Measurements from ENCODE around the gene TMEM183A.
"Not testable (repeated sequence)": the region's sequence is repeated elsewhere in the genome, so short reads cannot be mapped to it uniquely, and the experiment has no call there.

Gene TMEM183A

DNA sequence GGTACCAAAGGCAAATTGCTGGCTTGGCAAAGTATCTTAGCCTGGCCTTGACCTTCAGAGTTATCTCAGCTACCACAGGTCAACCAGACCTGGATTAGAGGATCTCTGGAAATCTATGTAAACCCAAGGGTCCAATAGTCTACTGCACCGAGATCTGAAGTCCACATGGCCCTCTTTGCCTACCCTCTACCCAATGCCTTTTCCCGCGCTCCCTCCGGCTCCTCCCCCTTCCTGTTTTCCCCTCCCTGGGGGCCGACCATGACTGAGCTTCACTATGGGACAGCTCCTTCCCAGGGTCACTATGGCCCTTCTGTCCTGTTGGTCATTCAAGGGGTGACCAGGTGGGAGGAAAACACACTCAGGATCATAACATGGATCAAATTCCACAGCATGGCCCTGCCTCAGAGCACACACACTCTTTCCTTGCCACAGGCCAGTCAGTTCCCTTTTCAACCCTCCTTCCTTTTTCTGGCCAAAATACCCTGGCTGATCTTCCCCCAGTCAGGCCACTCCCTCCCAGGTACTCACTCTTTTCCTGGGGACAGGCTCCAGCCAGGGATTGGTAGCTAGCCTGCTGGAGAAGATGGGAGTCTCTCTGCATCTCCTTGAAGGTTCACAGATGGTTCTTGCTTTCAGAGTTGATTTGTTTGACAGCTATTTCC is 19.1 kb upstream of the TMEM183A start:
- DNase-seq = no peak

- DNase-seq = no peak
Observed at GRCh38 chr1:202989879-202990278, 17.3 kb upstream of the TMEM183A start.

- no peak for DNase-seq
Observed at GRCh38 chr1:202991112-202991511, 16.1 kb upstream of the TMEM183A start.

- DNase-seq = no peak
Observed at GRCh38 chr1:202994756-202995155, 12.4 kb upstream of the TMEM183A start.

DNA sequence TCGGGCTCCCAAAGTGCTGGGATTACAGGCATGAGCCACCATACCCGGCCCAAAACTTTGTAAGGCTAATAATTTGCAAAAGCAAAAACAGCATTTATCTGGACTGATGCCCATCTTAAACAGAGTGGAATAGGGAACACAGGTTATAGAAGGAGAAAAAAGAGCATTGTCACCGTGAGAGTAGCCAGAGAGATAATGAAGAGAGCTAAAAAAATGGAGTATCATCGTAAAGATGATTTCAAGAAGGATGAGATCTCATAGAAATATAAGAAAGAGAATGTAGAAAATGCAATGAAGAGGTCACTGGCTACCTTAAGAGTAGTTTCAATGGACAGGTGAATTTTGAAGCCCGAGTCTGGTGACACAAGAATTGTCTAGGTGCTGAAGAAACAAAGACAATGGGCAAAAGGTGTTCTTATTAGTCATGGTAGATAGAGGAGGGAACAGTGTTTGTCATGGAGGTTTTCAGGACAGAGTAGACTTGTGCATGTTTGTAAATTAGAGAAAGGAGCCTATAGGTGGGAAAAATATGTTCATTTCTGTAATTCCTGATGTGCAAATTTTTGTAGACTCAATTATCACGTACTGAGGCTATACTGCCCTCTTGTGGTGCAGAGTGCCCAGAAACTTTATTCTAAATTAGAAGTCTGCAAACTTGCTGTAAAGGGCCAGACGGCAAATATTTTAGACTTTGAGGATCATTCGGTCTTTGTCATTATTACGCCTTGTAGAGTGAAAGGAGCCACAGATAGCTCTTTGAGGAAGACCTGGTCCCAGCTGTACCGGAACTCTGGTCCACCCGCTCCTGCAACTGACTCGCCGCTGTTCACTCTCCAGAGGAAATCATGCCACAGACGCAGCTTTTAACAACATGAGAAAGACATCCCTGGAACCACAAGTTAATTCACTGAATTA is 8.1 kb upstream of the TMEM183A start:
- peak; percentile 53 to 84 (median 76) for DNase-seq

- DNase-seq = no peak
Observed at GRCh38 chr1:203000217-203000944, 6.8 kb upstream of the TMEM183A start.

GRCh38 chr1:203001986-203002385 is 5.2 kb upstream of the TMEM183A start:
- no peak for DNase-seq

GRCh38 chr1:203002951-203003350 is 4.2 kb upstream of the TMEM183A start:
- no peak for DNase-seq

- DNase-seq = not testable (repeated sequence)
Observed at GRCh38 chr1:203005395-203006142, 1.6 kb upstream of the TMEM183A start.

GRCh38 chr1:203009185-203009584 is 2.0 kb downstream of the TMEM183A start:
- no peak for DNase-seq

GRCh38 chr1:203011582-203011981 is 4.4 kb downstream of the TMEM183A start:
- DNase-seq = no peak

DNA sequence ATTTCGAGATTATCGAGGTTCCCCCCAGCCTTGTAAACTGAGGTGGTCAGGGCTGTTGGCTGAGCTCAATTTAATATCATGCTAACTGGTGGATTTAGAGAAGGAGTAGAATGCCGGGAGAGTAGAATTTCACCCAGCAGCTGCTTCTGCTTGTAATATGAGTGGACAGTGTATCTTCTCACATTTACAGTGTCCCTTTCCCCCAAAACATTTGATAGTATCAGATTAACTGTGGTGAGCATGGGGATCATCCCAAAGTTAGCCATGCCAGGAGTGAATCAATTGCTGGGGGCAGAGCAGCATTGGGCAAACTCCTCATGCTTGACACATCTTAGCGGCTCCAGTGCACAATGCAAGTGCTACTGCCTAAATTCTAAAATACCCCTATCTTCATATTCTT is 9.9 kb downstream of the TMEM183A start:
- no peak for DNase-seq

GRCh38 chr1:203017692-203018091 is 10.5 kb downstream of the TMEM183A start:
- no peak for DNase-seq

DNA sequence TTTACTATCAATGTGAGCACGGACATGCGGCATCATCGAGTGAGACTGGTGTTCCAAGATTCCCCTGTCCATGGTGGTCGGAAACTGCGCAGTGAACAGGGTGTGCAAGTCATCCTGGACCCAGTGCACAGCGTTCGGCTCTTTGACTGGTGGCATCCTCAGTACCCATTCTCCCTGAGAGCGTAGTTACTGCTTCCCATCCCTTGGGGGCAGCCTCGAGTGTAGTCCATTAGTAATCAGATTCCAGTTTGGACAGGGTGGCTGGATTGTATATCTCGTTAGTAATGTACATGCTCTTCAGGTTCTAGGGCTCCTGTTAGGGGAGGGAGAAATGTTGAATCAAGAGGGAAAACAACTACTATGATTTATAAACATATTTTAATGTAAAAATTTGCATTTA is 15.7 kb downstream of the TMEM183A start:
- not testable (repeated sequence) for DNase-seq

- no peak for DNase-seq
Observed at GRCh38 chr1:203025686-203026030, 18.5 kb downstream of the TMEM183A start.

GRCh38 chr1:203026031-203026665 is 19.0 kb downstream of the TMEM183A start, which contains the start of gene PPFIA4:
Gene PPFIA4, plus strand, starts transcription at chr1:203026491. Its CDS starts 12,518 bp downstream, at chr1:203039009.
- peak; percentile 93 to 99 (median 95) for DNase-seq

- peak in 2 of 3 experiments; percentile 36 to 44 for DNase-seq
Observed at GRCh38 chr1:203026666-203027663, 19.8 kb downstream of the TMEM183A start.

DNA sequence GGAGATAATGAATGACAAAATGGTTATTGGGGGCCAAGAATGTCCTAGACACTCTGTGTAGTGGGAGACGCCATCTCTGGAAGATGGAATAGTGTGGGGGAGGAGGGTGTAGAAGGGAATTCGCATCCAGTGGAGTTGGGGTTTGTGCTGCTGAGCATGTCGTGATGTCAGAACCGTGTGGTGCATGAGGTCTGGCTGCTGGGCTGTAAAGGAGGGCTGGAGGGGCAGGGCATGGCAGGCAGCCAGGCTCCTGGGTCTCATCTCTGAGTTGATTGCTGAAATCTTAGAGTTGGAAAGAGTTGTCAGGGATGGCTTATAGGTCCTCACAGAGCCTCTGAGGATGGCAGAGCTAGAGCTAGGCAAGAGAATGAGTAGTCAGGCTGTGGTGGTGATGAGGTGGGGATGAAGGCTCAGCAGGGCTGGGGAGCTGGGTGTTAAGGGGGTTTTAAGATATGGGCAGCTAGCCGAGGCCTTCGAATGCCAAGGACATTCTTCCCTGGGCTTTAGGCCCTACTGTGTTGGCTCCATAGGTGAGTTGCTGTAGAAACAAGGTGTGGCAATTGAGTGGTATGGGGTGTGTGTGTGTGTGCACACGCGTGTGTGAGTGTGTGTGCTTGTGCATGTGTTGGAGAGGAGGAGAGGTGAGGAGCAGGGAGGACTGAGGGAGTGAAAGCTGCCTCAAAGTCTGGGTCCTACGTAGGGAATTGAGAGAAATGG is 21.1 kb downstream of the TMEM183A start:
- no peak for DNase-seq

DNA sequence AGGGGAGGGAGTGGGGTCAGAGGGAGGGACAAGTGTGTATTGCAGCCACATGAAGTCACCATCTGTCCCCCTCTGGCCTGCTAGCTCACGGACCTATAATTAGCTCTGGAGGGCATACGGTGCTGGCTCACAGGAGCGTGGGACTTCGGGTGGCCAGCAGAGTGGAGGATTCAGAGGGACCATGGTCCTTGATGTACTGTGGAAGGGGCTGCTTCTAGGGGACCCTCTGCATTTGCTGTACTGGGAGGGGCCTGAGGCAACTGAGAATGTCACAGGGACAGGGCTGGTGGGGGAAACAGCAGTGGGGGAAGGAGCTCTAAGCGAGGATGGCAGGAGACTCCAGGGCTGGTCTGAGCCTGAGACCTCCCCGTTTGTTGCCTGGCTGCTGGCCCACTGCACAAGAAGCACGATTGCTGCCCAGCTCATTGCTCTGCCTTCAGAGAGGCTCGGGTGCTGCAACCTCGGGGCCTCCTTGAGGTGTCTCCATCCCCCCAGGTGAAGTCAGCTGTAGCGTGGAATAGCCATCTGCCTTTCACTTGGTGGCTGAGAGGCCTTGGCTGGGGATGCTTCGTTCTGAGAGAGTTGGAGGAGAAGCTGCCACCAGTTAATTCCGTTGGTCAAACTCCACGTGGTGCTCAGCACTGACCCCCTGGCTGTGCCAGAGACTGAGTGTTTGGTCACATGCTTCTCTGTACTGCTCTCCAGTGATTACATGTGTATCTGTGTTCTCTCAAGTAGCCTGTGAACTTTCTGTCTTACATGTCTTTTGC is 21.8 kb downstream of the TMEM183A start:
- DNase-seq = peak in 1 of 3 experiments; percentile 60

Data from NCI-H1417 (cell line).